Upper lobe of right lung (tissue), 1 donor: ENCODE data around the gene OSBPL6. TPM values are rescaled to one million over a fixed set of nuclear protein-coding genes. Genes with fewer than 3 reads are reported as not detected.
"Not testable (repeated sequence)": the region's sequence is repeated elsewhere in the genome, so short reads cannot be mapped to it uniquely, and the experiment has no call there.

Experiments
- ATAC-seq: fragments of 200-7000 bp; cut with Tn5 transposase; one replicate; pipeline ENCODE4 v1.9.1; 2020; ENCODE audit warnings: mild to moderate bottlenecking, moderate library complexity
- DNase-seq: peaks from one replicate; pipeline ENCODE4 v3.0.0-alpha.2; 2020
- H3K27ac ChIP-seq: fragments of 200-600 bp; one replicate; pipeline ENCODE4 v1.8.0; 2022
- H3K27me3 ChIP-seq: fragments of 200-600 bp; one replicate; pipeline ENCODE4 v1.8.0; 2022; ENCODE audit warnings: mild to moderate bottlenecking
- H3K36me3 ChIP-seq: fragments of 200-600 bp; one replicate; pipeline ENCODE4 v1.8.0; 2022
- H3K4me1 ChIP-seq: fragments of 200-600 bp; one replicate; pipeline ENCODE4 v1.8.0; 2022
- H3K4me3 ChIP-seq: fragments of 200-600 bp; one replicate; pipeline ENCODE4 v1.8.0; 2022; ENCODE audit warnings: mild to moderate bottlenecking
- H3K9me3 ChIP-seq: fragments of 200-600 bp; one replicate; pipeline ENCODE4 v1.8.0; 2022
- CTCF ChIP-seq: fragments of 200-600 bp; IDR thresholded peaks from one replicate; pipeline ENCODE4 v1.8.0; 2022; ENCODE audit warnings: antibody characterized with exemption
- intact Hi-C: fragments of 100-400 bp; cut with DNase I; formaldehyde crosslinking; loops from one replicate; pipeline ENCODE4 v1.11.0; 2022
- total RNA-seq: library from RNA; stranded (reverse); fragmentation: NEBNext Ultra II Directional; extraction: Animal tissue kit (Norgen Biotek cat#: 25700); gene quantifications from one replicate; pipeline ENCODE4 v1.2.1, GENCODE V29; 2021
- donor health status: DM: no; HTN: yes; CAD: no; lungs with severe emphysema.

The OSBPL6 gene
- total RNA-seq, 1 donor from 2014 or later = 2.6 TPM

GRCh38 chr2:178409261-178409660 is 214.9 kb downstream of the OSBPL6 start:
- DNase-seq (no peak), ATAC-seq (no peak)
- Histone ChIP-seq H3K27ac (no peak overlapping the region), H3K27me3 (no peaks in the 10 kb centered on the region), H3K9me3 (no peaks in the 10 kb centered on the region), H3K4me1 (no peaks in the 10 kb centered on the region), H3K36me3 (no peaks in the 10 kb centered on the region), H3K4me3 (no peak overlapping the region)
- intact Hi-C loops = no loop called here
- no peak for TF ChIP-seq CTCF

- intact Hi-C loops = no loop called here
- no peak overlapping the region for H3K4me3 ChIP-seq
- H3K9me3 ChIP-seq = no peaks in the 10 kb centered on the region
- no peaks in the 10 kb centered on the region for H3K36me3 ChIP-seq
- peaks cover 6% of the 10 kb centered on the region for H3K4me1 ChIP-seq
- no peaks in the 10 kb centered on the region for H3K27me3 ChIP-seq
- no peak for TF ChIP-seq CTCF
- ATAC-seq (no peak), DNase-seq (no peak)
- no peak overlapping the region for H3K27ac ChIP-seq
Observed at GRCh38 chr2:178412047-178412446, 217.7 kb downstream of the OSBPL6 start.

- H3K4me3 ChIP-seq, H3K27me3 ChIP-seq, intact Hi-C loops, ATAC-seq, H3K4me1 ChIP-seq, DNase-seq, H3K36me3 ChIP-seq, H3K9me3 ChIP-seq, H3K27ac ChIP-seq: not testable (repeated sequence)
Observed at GRCh38 chr2:178412453-178412852, 218.1 kb downstream of the OSBPL6 start.

- Histone ChIP-seq H3K4me1 (peaks cover 6% of the 10 kb centered on the region), H3K36me3 (no peaks in the 10 kb centered on the region), H3K4me3 (peak overlapping the region; percentile 71), H3K27ac (peak overlapping the region; percentile 93), H3K9me3 (no peaks in the 10 kb centered on the region), H3K27me3 (no peaks in the 10 kb centered on the region)
- intact Hi-C loops = no loop called here
- peak; percentile 90 for DNase-seq
- peak; percentile 89 for ATAC-seq
- no peak for TF ChIP-seq CTCF
Observed at GRCh38 chr2:178413472-178414265, 219.4 kb downstream of the OSBPL6 start.

GRCh38 chr2:178414266-178415247 is 220.2 kb downstream of the OSBPL6 start:
- Histone ChIP-seq H3K4me1 (peaks cover 6% of the 10 kb centered on the region), H3K9me3 (no peaks in the 10 kb centered on the region), H3K36me3 (no peaks in the 10 kb centered on the region), H3K27me3 (no peaks in the 10 kb centered on the region), H3K4me3 (peak overlapping the region; percentile 71), H3K27ac (peak overlapping the region; percentile 93)
- intact Hi-C loops = no loop called here
- ATAC-seq = peak; percentile 98
- peak; percentile 93 for TF ChIP-seq CTCF
- DNase-seq = peak; percentile 90

GRCh38 chr2:178415979-178416378 is 221.7 kb downstream of the OSBPL6 start:
- no peaks in the 10 kb centered on the region for H3K9me3 ChIP-seq
- TF ChIP-seq CTCF = no peak
- H3K4me1 ChIP-seq = peaks cover 6% of the 10 kb centered on the region
- H3K27ac ChIP-seq = no peak overlapping the region
- no peak for ATAC-seq
- no peaks in the 10 kb centered on the region for H3K27me3 ChIP-seq
- no peak overlapping the region for H3K4me3 ChIP-seq
- intact Hi-C loops = no loop called here
- no peak for DNase-seq
- H3K36me3 ChIP-seq = no peaks in the 10 kb centered on the region
